Naive B cell (primary cell): ENCODE measurements around the gene STUB1. TPM values are rescaled to one million over a fixed set of nuclear protein-coding genes. Genes with fewer than 3 reads are reported as not detected.

Experiments used
- ATAC-seq, 2 donors: fragments of 150-1000 bp; cut with Tn5 transposase; 2 replicates each; pipeline ENCODE4 v1.10.0; 2021; ENCODE audit warnings: low read depth in 2 of 2, mild to moderate bottlenecking in 2 of 2, moderate library complexity in 2 of 2
- DNase-seq: peaks from one replicate; pipeline ENCODE4 v3.0.0; 2022
- H3K27ac Mint-ChIP-seq, 6 donors: one replicate each; pipeline ENCODE4 v1.8.0; 2020 to 2022; ENCODE audit warnings: mild to moderate bottlenecking in 6 of 6, mixed read lengths in 6 of 6, moderate library complexity in 5 of 6, inconsistent platforms in 2 of 6
- H3K27me3 Mint-ChIP-seq, 3 donors: one replicate each; pipeline ENCODE4 v1.8.0; 2021 to 2022; ENCODE audit warnings: mixed read lengths in 3 of 3, mild to moderate bottlenecking in 1 of 3
- H3K36me3 Mint-ChIP-seq, 2 donors: one replicate each; pipeline ENCODE4 v1.8.0; 2020 to 2022; ENCODE audit warnings: mixed read lengths in 2 of 2, inconsistent platforms in 1 of 2, mild to moderate bottlenecking in 1 of 2
- H3K4me1 Mint-ChIP-seq, 3 donors: one replicate each; pipeline ENCODE4 v1.8.0; 2020 to 2022; ENCODE audit warnings: mixed read lengths in 3 of 3, inconsistent platforms in 1 of 3, mild to moderate bottlenecking in 1 of 3, moderate library complexity in 1 of 3
- H3K4me3 Mint-ChIP-seq, 8 donors: one replicate each; pipeline ENCODE4 v1.8.0; 2020 to 2022; ENCODE audit warnings: mild to moderate bottlenecking in 8 of 8, mixed read lengths in 8 of 8, moderate library complexity in 8 of 8, inconsistent platforms in 2 of 8
- H3K9me3 Mint-ChIP-seq, 7 donors: one replicate each; pipeline ENCODE4 v1.8.0; 2020 to 2022; ENCODE audit warnings: mixed read lengths in 7 of 7, mild to moderate bottlenecking in 5 of 7, inconsistent platforms in 2 of 7, moderate library complexity in 1 of 7
- polyA plus RNA-seq, 6 donors: library from polyadenylated mRNA; unstranded; fragments of 300-500 nt; fragmentation: Illumina TruSeq; gene quantifications; one replicate each; pipeline ENCODE4 v1.2.3, GENCODE V29; 2021; ENCODE audit warnings: low read depth in 6 of 6

The STUB1 gene
- polyA plus RNA-seq, 6 donors from 2014 or later: 121 to 180 (median 128) TPM

DNA sequence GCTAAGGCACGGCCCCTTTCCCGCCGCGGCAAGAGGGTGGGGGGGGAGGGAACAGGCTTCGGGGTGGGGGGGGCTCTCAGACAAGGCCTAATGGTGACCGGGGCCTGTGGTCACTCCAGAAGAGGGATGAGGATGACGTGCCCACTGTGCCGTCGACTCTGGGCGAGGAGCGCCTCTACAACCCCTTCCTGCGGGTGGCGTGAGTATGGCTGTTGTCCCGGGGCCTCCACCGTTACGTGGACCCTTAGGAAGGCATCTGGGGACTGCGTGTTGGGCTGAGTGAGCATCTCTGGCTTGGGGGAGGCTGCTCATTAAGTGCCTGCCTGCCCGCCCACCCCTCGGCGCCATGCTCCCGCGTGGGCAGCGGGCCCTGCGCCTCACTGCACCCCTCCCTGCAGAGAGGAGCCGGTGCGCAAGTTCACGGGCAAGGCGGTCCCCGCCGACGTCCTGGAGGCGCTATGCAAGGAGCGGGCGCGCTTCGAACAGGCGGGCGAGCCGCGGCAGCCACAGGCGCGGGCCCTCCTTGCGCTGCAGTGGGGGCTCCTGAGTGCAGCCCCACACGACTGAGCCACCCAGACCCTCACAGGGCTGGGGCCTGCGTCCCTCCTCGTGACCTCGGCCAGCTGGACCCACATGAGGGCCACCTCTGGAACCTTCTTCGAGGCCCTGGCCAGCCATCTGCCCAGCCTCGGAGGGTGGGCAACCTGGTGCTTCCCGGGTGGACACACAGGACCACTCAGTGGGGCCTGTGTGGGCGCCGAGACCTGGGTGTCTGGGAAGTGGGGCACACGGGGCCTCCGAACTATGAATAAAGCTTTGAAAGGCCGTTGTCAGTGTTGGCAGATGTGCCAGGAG lies 48.9 kb downstream of the STUB1 start:
- peak overlapping the region in 2 of 6 donors; percentile 15 to 43 for H3K27ac Mint-ChIP-seq
- H3K27me3 Mint-ChIP-seq: no peaks in the 10 kb centered on the region

DNA sequence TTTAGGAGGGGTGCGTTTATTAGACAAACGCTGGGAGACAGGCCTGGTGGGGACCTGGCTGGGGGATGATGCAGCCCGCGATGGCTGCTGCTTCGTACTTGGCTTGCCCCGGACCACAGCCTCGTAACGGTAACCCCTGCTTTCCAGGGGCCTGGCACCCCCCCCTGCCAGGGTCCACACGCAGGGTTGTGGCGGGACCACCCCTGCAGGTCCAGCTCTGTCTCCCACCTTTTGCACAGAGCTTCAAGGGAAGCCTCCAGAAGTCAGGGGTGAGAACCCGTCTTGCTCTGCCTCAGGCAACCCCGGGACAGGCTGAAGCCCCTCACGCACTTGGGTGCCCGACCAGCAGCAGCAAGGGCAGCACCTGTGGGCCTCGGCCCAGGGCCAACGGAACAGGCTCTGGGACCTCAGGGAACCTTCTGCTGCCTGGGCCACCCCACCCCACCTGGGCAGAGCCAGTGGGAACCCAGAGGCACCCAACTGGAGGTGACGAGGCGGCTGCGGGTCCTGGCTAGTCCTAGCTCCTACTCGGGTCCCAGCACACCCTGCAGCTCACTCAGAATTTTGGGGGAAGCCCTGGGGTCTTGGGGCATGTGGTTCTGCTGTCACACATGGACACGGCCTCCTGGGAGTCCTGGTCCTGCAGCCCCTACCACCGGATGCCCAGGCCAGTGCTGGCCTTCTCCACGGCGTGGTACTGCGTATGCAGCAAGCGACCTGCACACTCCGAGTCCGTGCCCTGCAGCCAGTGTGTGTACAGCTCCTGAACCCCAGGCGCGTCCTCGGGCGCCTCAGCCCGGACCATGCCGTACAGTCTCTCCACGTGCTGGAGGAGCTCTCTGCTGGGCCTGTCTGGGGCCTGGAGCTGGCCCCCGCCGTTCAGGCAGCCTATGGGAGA lies 49.8 kb downstream of the STUB1 start:
- H3K9me3 Mint-ChIP-seq: no peaks in the 10 kb centered on the region
- H3K27ac Mint-ChIP-seq: peak overlapping the region in 1 of 6 donors; percentile 11
- H3K27me3 Mint-ChIP-seq: no peaks in the 10 kb centered on the region
- H3K4me1 Mint-ChIP-seq: peaks cover 0 to 5% (median 0%) of the 10 kb centered on the region in 3 donors
- ATAC-seq (no peak), DNase-seq (no peak)
- H3K4me3 Mint-ChIP-seq: peak overlapping the region in 6 of 8 donors; percentile 15 to 60 (median 32)
- no peaks in the 10 kb centered on the region for H3K36me3 Mint-ChIP-seq

More for the DNA sequence above, 48.9 kb downstream of the STUB1 start:
- no peaks in the 10 kb centered on the region for H3K9me3 Mint-ChIP-seq
- DNase-seq: no peak
- no peak for ATAC-seq
- peak overlapping the region in 5 of 8 donors; percentile 47 to 75 (median 55) for H3K4me3 Mint-ChIP-seq
- no peaks in the 10 kb centered on the region for H3K36me3 Mint-ChIP-seq
- peaks cover 0 to 5% (median 0%) of the 10 kb centered on the region in 3 donors for H3K4me1 Mint-ChIP-seq

DNA sequence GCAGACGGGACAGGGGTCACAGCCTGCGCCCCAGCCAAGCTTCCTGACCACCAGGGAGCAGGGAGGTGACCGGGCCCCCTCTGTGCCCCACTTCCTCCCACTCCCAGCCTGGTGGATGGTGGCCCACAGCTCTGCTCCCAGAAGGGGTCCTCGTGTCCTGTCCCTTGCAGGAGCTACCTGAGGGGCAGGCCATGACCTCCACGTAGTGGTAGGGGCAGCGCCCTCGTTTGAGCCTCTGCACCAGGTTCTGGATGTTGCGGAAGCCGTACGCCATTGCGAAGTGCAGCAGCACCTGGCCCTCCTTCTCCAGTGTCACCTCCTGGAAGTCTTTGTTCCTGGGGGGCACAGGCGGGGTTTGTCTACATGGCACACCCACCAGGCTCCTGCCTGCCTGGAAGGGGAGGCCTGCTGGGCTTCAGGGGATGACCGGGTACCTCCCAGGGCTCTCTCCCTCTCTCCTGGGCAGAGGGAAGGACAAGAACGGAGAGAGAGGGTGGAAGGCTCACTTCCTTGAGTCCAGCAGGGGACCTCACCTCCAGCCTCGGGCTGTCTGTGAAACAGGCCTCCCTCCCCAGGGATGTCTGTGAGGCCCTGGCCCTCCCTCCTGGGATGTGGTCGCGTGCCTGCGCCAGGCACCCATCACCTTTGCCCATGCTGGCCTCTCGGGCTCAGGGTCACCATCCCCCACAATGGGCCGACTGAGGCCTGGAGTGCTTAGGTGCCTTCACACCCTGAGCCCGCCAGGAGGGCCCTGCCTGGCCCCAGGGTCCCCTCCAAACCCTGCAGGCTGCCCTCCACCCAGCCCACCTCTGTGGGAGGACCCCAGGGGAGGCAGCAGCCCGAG lies 50.7 kb downstream of the STUB1 start:
- H3K9me3 Mint-ChIP-seq: no peaks in the 10 kb centered on the region
- peaks cover 0 to 3% (median 2%) of the 10 kb centered on the region in 3 donors for H3K4me1 Mint-ChIP-seq
- no peak for ATAC-seq
- DNase-seq: no peak
- peak overlapping the region in 1 of 8 donors; percentile 15 for H3K4me3 Mint-ChIP-seq
- no peak overlapping the region for H3K27ac Mint-ChIP-seq
- no peaks in the 10 kb centered on the region for H3K36me3 Mint-ChIP-seq
- H3K27me3 Mint-ChIP-seq: no peaks in the 10 kb centered on the region

DNA sequence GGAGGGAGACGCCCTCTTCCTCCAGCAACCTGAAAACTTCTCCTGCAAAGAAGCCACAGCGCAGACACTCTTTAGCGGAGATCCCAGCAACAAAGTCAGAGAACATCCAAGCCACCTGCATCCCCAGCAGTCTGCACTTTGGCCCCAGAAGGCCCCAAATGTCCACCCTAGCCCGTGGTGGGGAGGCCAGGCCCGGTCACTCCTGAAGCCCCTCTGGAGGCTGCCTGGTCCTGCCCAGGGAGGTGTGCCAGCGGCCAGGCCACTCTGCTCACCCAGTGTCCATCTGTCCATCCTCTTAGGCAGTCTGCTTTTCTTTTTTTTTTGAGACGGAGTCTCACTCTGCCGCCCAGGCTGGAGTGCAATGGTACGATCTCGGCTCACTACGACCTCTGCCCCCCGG lies 52.1 kb downstream of the STUB1 start:
- DNase-seq: no peak
- H3K27ac Mint-ChIP-seq: no peak overlapping the region
- H3K36me3 Mint-ChIP-seq: no peaks in the 10 kb centered on the region
- ATAC-seq: no peak
- peaks cover 0 to 4% (median under 1%) of the 10 kb centered on the region in 3 donors for H3K4me1 Mint-ChIP-seq
- H3K9me3 Mint-ChIP-seq: no peaks in the 10 kb centered on the region
- H3K4me3 Mint-ChIP-seq: no peak overlapping the region
- H3K27me3 Mint-ChIP-seq: no peaks in the 10 kb centered on the region

Other genes with a start within 250 kb of the STUB1 start
- gene CAPN15, start 152.7 kb upstream of the STUB1 start, polyA plus RNA-seq: 10 to 100 TPM in 1 of 6 donors, 1 to 10 TPM in 5; 4.3 to 11.0 (median 5.0) TPM
- gene PRR35, start 120.0 kb upstream of the STUB1 start, polyA plus RNA-seq: not detected
- gene NHLRC4, start 113.4 kb upstream of the STUB1 start, polyA plus RNA-seq: 1 to 10 TPM in 4 of 6 donors, under 1 TPM in 2; 0.90 to 3.4 (median 1.9) TPM
- 10 to 100 TPM in 5 of 6 donors, 1 to 10 TPM in 1; 4.5 to 22.2 (median 12.7) TPM for gene PIGQ, start 110.4 kb upstream of the STUB1 start, polyA plus RNA-seq
- 10 to 100 TPM in 2 of 6 donors, 1 to 10 TPM in 4; 6.8 to 14.5 (median 9.4) TPM for gene RAB40C, start 90.3 kb upstream of the STUB1 start, polyA plus RNA-seq
- gene WFIKKN1, start 49.4 kb upstream of the STUB1 start, polyA plus RNA-seq: not detected
- gene METTL26, start 44.1 kb upstream of the STUB1 start, polyA plus RNA-seq: 10 to 100 TPM; 66.3 to 87.6 (median 84.9) TPM
- gene MCRIP2, start 38.6 kb upstream of the STUB1 start, polyA plus RNA-seq: 10 to 100 TPM; 20.8 to 46.6 (median 22.7) TPM
- gene WDR90, start 31.0 kb upstream of the STUB1 start, polyA plus RNA-seq: 1 to 10 TPM in 2 of 6 donors, under 1 TPM in 3, not detected in 1; 0.75 to 2.3 (median 0.90) TPM
- 10 to 100 TPM; 22.1 to 49.1 (median 35.0) TPM for gene RHOT2, start 12.3 kb upstream of the STUB1 start, polyA plus RNA-seq
- not detected for gene RHBDL1, start 4.7 kb upstream of the STUB1 start, polyA plus RNA-seq
- 10 to 100 TPM; 38.1 to 62.6 (median 40.0) TPM for gene JMJD8, start 3.9 kb downstream of the STUB1 start, polyA plus RNA-seq
- 10 to 100 TPM in 4 of 6 donors, 1 to 10 TPM in 2; 4.6 to 16.2 (median 11.4) TPM for gene WDR24, start 10.0 kb downstream of the STUB1 start, polyA plus RNA-seq
- gene FBXL16, start 25.4 kb downstream of the STUB1 start, polyA plus RNA-seq: 1 to 10 TPM in 1 of 6 donors, under 1 TPM in 4, not detected in 1; 0.23 to 7.9 (median 0.56) TPM
- gene METRN, start 34.7 kb downstream of the STUB1 start, polyA plus RNA-seq: 10 to 100 TPM in 1 of 6 donors, 1 to 10 TPM in 4, not detected in 1; 4.0 to 10.2 (median 6.2) TPM
- gene ANTKMT, start 40.7 kb downstream of the STUB1 start, polyA plus RNA-seq: 10 to 100 TPM; 21.5 to 62.0 (median 38.0) TPM
- gene CCDC78, start 46.0 kb downstream of the STUB1 start, polyA plus RNA-seq: under 1 TPM in 2 of 6 donors, not detected in 4; 0.41 to 0.95 TPM
- 1 to 10 TPM; 1.5 to 8.5 (median 2.9) TPM for gene HAGHL, start 46.7 kb downstream of the STUB1 start, polyA plus RNA-seq
- 10 to 100 TPM; 14.1 to 29.6 (median 20.5) TPM for gene CIAO3, start 60.6 kb downstream of the STUB1 start, polyA plus RNA-seq
- gene MSLN, start 80.3 kb downstream of the STUB1 start, polyA plus RNA-seq: not detected
- gene RPUSD1, start 108.0 kb downstream of the STUB1 start, polyA plus RNA-seq: 10 to 100 TPM; 24.5 to 43.9 (median 33.7) TPM
- 1 to 10 TPM; 3.4 to 8.4 (median 4.6) TPM for gene CHTF18, start 108.2 kb downstream of the STUB1 start, polyA plus RNA-seq
- not detected for gene GNG13, start 120.3 kb downstream of the STUB1 start, polyA plus RNA-seq